A549 (cell line): ENCODE results near the gene RAD51B.

Source experiments
- CHD4 ChIP-seq: fragments of 200-600 bp; sonication (generic); IDR thresholded peaks from 2 replicates; pipeline ENCODE4 v1.6.1; 2016; ENCODE audit warnings: antibody characterized with exemption, mild to moderate bottlenecking, borderline replicate concordance
- CTCF ChIP-seq: fragments of >200 bp; sonication (Bioruptor Twin); formaldehyde crosslinking; IDR thresholded peaks from 3 replicates; pipeline ENCODE4 v1.5.1; 2016
- RAD21 ChIP-seq, 2 experiments: fragments of >200 bp in 1 of 2; sonication (Bioruptor Twin) in 1 of 2; formaldehyde crosslinking in 1 of 2; IDR thresholded peaks in 1 of 2; conservative IDR thresholded peaks in 1 of 2; 2 replicates in 1 of 2; 3 replicates in 1 of 2; pipeline ENCODE4 v1.6.1; 2012 to 2018; ENCODE audit warnings: inconsistent platforms in 1 of 2

- TF ChIP-seq CTCF (no peak), RAD21 (conservative IDR thresholded peaks at IDR 0.05 in 1 of 2, IDR thresholded peaks at IDR 0.05 in 1 of 2) (no peak; a peak in 1 of 5 replicates), CHD4 (no peak)
Observed at GRCh38 chr14:68463705-68464374, 644.3 kb downstream of the RAD51B start.
